SU-DHL-6 (cell line): Measurements from ENCODE around the gene ACER1.

Source experiments
- EZH2phosphoT487 ChIP-seq: fragments of 200-600 bp; sonication (generic), shearing (Covaris generic); conservative IDR thresholded peaks from 2 replicates; pipeline ENCODE4 v1.6.1; 2018; ENCODE audit warnings: mild to moderate bottlenecking, antibody characterized with exemption, low read length, moderate library complexity, mixed read lengths
- TF ChIP-seq, protein P1 (sequence below): fragments of 200-600 bp; sonication (generic); IDR thresholded peaks from one replicate; pipeline ENCODE4 v1.5.1; 2017; ENCODE audit warnings: antibody characterized with exemption, mild to moderate bottlenecking, low read length, moderate library complexity; ENCODE audit not compliant: insufficient read depth, poor library complexity, severe bottlenecking

DNA sequence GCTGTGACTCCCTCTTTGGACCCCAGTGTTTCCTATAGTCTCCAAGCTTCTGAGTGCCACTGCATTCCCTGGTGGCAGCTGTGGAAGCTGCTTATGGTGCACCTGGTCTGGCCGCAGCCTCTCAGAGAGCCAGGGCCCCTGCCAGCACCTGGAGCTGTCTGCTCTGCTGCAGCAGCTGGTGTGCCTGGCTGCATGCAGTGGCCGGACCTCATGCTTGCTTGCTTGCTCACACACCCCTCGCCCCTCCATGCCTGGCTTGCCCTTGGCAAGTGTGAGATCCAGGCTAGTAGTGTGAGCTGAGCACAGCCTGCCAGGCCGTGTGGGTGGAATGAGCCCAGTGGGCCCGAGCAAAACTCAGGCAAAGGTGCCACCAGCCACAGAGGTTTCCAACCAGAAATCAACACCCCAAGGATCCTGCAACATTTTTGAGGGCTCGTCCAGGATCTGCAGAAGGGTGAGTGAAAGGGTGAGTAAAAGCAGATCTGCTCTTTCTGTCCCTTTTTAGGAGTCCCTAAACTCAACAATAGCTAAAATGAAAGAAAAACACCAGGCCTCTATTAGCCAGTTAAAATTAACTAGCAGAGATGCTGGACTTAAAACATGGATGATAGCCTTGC lies 46.0 kb downstream of the ACER1 start:
- TF ChIP-seq, protein P1, sequence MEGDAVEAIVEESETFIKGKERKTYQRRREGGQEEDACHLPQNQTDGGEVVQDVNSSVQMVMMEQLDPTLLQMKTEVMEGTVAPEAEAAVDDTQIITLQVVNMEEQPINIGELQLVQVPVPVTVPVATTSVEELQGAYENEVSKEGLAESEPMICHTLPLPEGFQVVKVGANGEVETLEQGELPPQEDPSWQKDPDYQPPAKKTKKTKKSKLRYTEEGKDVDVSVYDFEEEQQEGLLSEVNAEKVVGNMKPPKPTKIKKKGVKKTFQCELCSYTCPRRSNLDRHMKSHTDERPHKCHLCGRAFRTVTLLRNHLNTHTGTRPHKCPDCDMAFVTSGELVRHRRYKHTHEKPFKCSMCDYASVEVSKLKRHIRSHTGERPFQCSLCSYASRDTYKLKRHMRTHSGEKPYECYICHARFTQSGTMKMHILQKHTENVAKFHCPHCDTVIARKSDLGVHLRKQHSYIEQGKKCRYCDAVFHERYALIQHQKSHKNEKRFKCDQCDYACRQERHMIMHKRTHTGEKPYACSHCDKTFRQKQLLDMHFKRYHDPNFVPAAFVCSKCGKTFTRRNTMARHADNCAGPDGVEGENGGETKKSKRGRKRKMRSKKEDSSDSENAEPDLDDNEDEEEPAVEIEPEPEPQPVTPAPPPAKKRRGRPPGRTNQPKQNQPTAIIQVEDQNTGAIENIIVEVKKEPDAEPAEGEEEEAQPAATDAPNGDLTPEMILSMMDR, result no peak
- TF ChIP-seq EZH2phosphoT487, result no peak
